Heart left ventricle (tissue), 13 donors: ENCODE measurements around the gene ZC3H10.

Source experiments
- CTCF ChIP-seq, 12 donors: fragments of 200-600 bp; sonication (generic) in 4 of 12; IDR thresholded peaks; one replicate each; pipeline versions ENCODE4 v1.5.0 to v1.8.0; 2018 to 2022; ENCODE audit warnings: antibody characterized with exemption in 12 of 12, mild to moderate bottlenecking in 5 of 12
- POLR2A ChIP-seq, 2 donors: fragments of 450-650 bp; IDR thresholded peaks; one replicate each; pipeline ENCODE4 v1.6.1; 2017; ENCODE audit warnings: antibody characterized with exemption in 2 of 2, mild to moderate bottlenecking in 2 of 2, moderate library complexity in 2 of 2
- donor health status: ischemic (EF 13 %, LVEDD 7.1; RV severe dilation, severe dysfunction).
- donor health status: DM: no; HTN: yes; CAD: no.
- donor health status: DM: no; HTN: no; CAD: no.
- donor health status: ischemic (EF 25% LVEDD 6.9; RV normal size, moderate dysfunction).
- donor health status: ischemic (EF 25% LVEDD 5.7; RV mildly dilated, moderate dysfunction).
- donor health status: ischemic (EF 35%, LVEDD 5.7; RV mildly dilated, moderate dysfunction).
- donor health status: nonischemic (EF 11% LVEDD 7.7; RV severe dilation, severe dysfunction).
- donor health status: DM: yes; HTN: yes; CAD: no.
- donor health status: PGD.
- donor health status: ischemic (EF 29% LVEDD 5.4; RV normal size, mild dysfunction).
- donor health status: nonischemic (EF 23%, LVEDD 6.1; RV moderate dilation, normal function).

DNA sequence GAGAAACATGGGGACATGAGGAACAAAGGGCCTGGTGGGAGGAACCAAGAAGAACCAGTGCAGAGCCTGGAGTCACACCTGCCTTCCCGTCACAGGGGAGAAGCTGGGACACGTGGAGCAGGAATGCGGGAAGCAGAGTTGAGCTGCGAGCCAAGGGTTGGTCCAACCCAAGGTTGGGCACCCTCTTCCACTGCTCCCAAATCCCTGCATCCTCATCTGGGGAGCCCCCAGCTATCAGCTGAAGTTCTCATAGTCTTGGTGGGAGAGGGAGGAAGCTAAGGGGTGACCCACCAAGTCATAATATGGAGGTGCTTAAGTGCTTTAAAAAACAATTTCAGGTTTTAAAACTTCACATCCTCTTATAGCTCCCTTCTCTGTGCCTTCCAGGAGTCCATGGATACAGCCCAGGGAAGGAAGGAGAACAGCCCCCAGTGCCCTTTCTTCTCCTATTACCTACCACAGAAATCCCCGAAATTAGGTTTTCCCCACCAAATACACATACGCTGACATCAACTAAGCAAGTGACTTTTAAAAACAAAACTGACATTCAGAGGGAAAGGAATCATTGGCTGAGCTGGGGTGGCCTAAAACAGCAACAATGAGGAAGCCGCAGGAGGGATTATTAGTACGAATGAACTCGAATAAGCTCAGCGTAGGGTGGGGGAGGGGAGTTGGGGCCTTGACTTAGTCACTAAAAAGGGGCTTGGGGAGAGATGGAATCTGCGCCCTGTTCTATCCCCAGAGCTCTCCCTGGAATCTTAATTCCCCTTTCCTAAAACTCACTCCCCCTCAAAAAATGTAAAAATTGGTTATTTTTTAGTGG, 44.6 kb downstream of the ZC3H10 start:
- no peak for TF ChIP-seq CTCF (IDR thresholded peaks at IDR 0.05)
- TF ChIP-seq POLR2A (IDR thresholded peaks at IDR 0.05) = no peak
